Upper lobe of left lung (tissue), 4 donors: Measurements from ENCODE around the gene UBE2N.
"Not testable (repeated sequence)": the region's sequence is repeated elsewhere in the genome, so short reads cannot be mapped to it uniquely, and the experiment has no call there.

Experiments
- POLR2A ChIP-seq, 4 donors: fragments of 450-650 bp; IDR thresholded peaks; one replicate each; pipeline ENCODE4 v1.5.1; 2016 to 2017; ENCODE audit warnings: antibody characterized with exemption in 4 of 4, mild to moderate bottlenecking in 2 of 4
- POLR2AphosphoS5 ChIP-seq, 2 donors: sonication (generic); formaldehyde crosslinking; IDR thresholded peaks; one replicate each; pipeline ENCODE4 v1.5.1; 2017; ENCODE audit warnings: antibody characterized with exemption in 2 of 2

DNA sequence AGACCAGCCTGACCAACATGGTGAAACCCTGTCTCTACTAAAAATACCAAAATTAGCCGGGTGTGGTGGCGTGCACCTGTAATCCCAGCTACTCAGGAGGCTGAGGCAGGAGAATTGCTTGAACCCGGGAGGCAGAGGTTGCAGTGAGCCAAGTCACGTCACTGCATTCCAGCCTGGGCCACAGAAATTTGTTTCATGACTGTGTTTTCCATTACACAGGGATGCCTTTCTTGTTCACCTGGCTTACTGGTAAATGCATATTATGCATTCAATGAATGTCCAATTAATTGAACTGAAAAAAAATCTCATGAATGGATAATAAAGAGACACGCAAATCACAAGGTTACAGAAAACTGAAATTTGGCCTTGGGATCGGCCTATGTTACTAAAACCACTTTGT lies 9.7 kb downstream of the UBE2N start:
- not testable (repeated sequence) for TF ChIP-seq POLR2AphosphoS5, POLR2A (IDR thresholded peaks at IDR 0.05)
